Body of pancreas (tissue), 4 donors: Measurements from ENCODE around the gene ABCC10. TPM values are rescaled to one million over a fixed set of nuclear protein-coding genes. Genes with fewer than 3 reads are reported as not detected.

ENCODE experiments used
- ATAC-seq: fragments of 150-250 bp; one replicate; pipeline ENCODE4 v1.9.1; 2016
- DNase-seq, 4 donors: peaks; one replicate each; pipeline ENCODE4 v3.0.0-alpha.2; 2019
- H3K27ac ChIP-seq, 4 donors: fragments of 200-600 bp; sonication (generic); 1 replicate in 3 of 4; 2 replicates in 1 of 4; pipeline versions ENCODE4 v1.5.1 to v1.6.1; 2016 to 2019; ENCODE audit warnings: mild to moderate bottlenecking in 1 of 4, mixed read lengths in 1 of 4, moderate library complexity in 1 of 4
- H3K27me3 ChIP-seq, 2 donors: fragments of 200-600 bp; sonication (generic); one replicate each; pipeline ENCODE4 v1.6.0; 2016; ENCODE audit warnings: mild to moderate bottlenecking in 1 of 2
- H3K36me3 ChIP-seq, 2 donors: fragments of 200-600 bp; sonication (generic); replicated peaks in 1 of 2; 2 replicates each; pipeline ENCODE4 v1.5.1; 2016; ENCODE audit warnings: low read depth in 2 of 2; ENCODE audit not compliant: insufficient read depth in 1 of 2
- H3K4me1 ChIP-seq: fragments of 200-600 bp; sonication (generic); one replicate; pipeline ENCODE4 v1.6.0; 2016
- H3K4me3 ChIP-seq, 2 donors: fragments of 200-600 bp; sonication (generic); 1 replicate in 1 of 2; 2 replicates in 1 of 2; pipeline ENCODE4 v1.5.1; 2016 to 2019
- H3K9me3 ChIP-seq, 3 donors: fragments of 200-600 bp; sonication (generic); 1 replicate in 2 of 3; 2 replicates in 1 of 3; pipeline ENCODE4 v1.5.1; 2016
- CTCF ChIP-seq, 7 experiments: fragments of 450-650 bp in 4 of 7; fragments of 200-600 bp in 3 of 7; sonication (generic) in 3 of 7; IDR thresholded peaks; one replicate each; pipeline ENCODE4 v1.5.1; 2016 to 2019; ENCODE audit warnings: antibody characterized with exemption in 7 of 7
- POLR2A ChIP-seq, 3 donors: fragments of 450-650 bp; IDR thresholded peaks; one replicate each; pipeline ENCODE4 v1.6.1; 2016; ENCODE audit warnings: antibody characterized with exemption in 3 of 3, mild to moderate bottlenecking in 2 of 3
- WGBS, 2 donors: methylation state at CpG; one replicate each; pipeline ENCODE4 v1.1.5; 2017; 5-methylcytosine and 5-hydroxymethylcytosine counted together
- intact Hi-C: fragments of 100-400 bp; cut with DNase I; formaldehyde crosslinking; loops from one replicate; pipeline ENCODE4 v1.15.1; 2023
- total RNA-seq, 2 donors: library from RNA; depleted of rRNA; stranded (reverse); fragments of >200 nt; gene quantifications; one replicate each; pipeline ENCODE4 v1.1.0, GENCODE V29; 2016

The ABCC10 gene
- total RNA-seq, 2 donors from 2014 or later = 17.1 to 44.5 TPM

DNA sequence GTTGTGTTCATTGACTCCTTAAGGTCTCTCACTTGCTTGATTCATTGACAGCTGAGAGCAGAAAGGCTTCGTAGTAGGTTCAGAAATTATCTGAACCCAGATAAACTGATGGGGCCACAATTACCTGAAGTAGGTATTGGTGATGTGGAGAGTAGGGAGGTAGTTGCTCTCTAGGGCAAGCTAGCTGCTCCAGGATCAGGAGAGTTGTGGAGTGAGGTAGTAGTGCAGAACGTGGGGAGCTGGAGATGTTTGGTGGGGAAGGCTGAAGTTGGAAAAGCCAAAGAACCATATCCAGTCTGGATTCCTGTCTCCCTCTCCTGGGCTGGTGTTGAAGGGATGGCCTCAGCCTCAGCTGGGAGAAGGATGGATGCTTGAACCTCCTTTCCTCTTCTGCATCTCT lies 65.9 kb downstream of the ABCC10 start:
- peaks cover 12% of the 10 kb centered on the region for H3K4me1 ChIP-seq
- 70 to 80% methylated on average over 2 of the region's 2 CpGs for WGBS, 2 donors

DNA sequence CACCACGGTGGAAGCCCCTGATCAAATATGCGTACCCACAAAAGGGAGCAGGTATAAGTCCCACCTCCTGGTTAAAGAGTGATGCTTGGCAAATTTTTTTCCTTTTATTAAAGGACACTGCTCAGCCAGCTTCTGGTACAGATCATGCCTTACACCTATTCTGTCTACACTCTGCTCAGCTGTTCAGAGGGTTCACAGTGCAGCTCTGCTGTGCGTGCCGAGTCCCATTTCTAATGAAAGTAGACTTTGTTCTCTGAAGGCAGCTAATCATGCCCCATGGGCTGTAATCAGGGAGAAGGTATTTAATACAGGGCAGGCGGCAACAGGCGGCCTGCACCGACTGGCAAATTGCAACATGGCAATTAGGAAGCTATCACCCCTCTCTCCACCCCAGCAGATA lies 66.5 kb downstream of the ABCC10 start:
- DNase-seq (no peak), ATAC-seq (peak; percentile 36)
- TF ChIP-seq POLR2A (IDR thresholded peaks at IDR 0.05) (no peak), CTCF (IDR thresholded peaks at IDR 0.05) (no peak)
- intact Hi-C loops = no loop called here
- peaks cover 0 to 2% of the 10 kb centered on the region in 2 donors for H3K36me3 ChIP-seq
- no peaks in the 10 kb centered on the region for H3K9me3 ChIP-seq
- no peak overlapping the region for H3K27ac ChIP-seq
- H3K27me3 ChIP-seq = no peaks in the 10 kb centered on the region
- WGBS, 2 donors = 67 to 73% methylated on average over 7 of the region's 7 CpGs
- peaks cover 12% of the 10 kb centered on the region for H3K4me1 ChIP-seq
- H3K4me3 ChIP-seq = no peak overlapping the region

More for the DNA sequence above, 65.9 kb downstream of the ABCC10 start:
- DNase-seq = no peak
- no peak for TF ChIP-seq CTCF (IDR thresholded peaks at IDR 0.05)
- TF ChIP-seq POLR2A (IDR thresholded peaks at IDR 0.05) = no peak
- no peak overlapping the region for H3K27ac ChIP-seq
- no peak for ATAC-seq
- H3K9me3 ChIP-seq = no peaks in the 10 kb centered on the region
- peaks cover 0 to 2% of the 10 kb centered on the region in 2 donors for H3K36me3 ChIP-seq
- intact Hi-C loops = no loop called here
- H3K27me3 ChIP-seq = no peaks in the 10 kb centered on the region
- no peak overlapping the region for H3K4me3 ChIP-seq

- intact Hi-C loops = no loop called here
- 86 to 96% methylated on average over 6 of the region's 6 CpGs for WGBS, 2 donors
Measured at GRCh38 chr6:43494321-43494720, 67.0 kb downstream of the ABCC10 start.

GRCh38 chr6:43494766-43495165 lies 67.4 kb downstream of the ABCC10 start:
- Histone ChIP-seq H3K4me3 (no peak overlapping the region), H3K36me3 (peaks cover 0 to 6% of the 10 kb centered on the region in 2 donors), H3K27me3 (no peaks in the 10 kb centered on the region), H3K27ac (no peak overlapping the region), H3K4me1 (peaks cover 12% of the 10 kb centered on the region), H3K9me3 (no peaks in the 10 kb centered on the region)
- DNase-seq (no peak), ATAC-seq (no peak)
- TF ChIP-seq POLR2A (IDR thresholded peaks at IDR 0.05) = no peak
- no peak for TF ChIP-seq CTCF (IDR thresholded peaks at IDR 0.05)
- intact Hi-C loops = no loop called here
- WGBS, 2 donors = 98 to 100% methylated on average over 1 to 4 of the region's 4 CpGs

More at GRCh38 chr6:43494321-43494720, 67.0 kb downstream of the ABCC10 start:
- ATAC-seq (no peak), DNase-seq (no peak)
- Histone ChIP-seq H3K27ac (no peak overlapping the region), H3K4me3 (no peak overlapping the region), H3K36me3 (peaks cover 0 to 2% of the 10 kb centered on the region in 2 donors), H3K9me3 (no peaks in the 10 kb centered on the region), H3K27me3 (no peaks in the 10 kb centered on the region), H3K4me1 (peaks cover 12% of the 10 kb centered on the region)
- TF ChIP-seq CTCF (IDR thresholded peaks at IDR 0.05) = no peak
- TF ChIP-seq POLR2A (IDR thresholded peaks at IDR 0.05) = no peak

DNA sequence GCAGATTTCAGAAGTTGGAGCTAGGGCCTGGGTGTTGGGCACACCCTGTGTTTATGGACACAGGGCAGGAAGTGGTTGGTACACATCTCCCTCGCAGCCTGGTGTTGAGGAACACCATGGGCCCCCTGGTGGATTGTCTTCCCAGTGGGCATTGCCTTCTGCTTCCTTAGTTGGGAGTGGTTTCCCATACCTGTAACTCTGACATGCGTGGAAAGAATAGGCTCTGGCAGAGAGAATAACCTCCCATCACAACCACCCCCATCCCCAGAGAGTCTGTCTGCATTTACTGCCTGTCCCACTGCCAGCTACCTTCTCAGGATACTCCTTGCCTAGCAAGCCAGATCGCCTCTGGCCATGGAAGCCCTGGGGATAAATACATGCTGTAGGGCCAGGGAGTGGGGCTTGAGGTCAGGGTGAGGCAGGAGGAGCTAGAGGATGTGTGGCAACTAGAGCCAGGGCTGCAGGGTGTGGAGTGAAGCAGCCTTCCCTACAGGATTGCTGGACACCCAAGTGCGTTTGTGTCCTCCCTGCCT lies 68.1 kb downstream of the ABCC10 start:
- WGBS, 2 donors = 79 to 92% methylated on average over 4 of the region's 4 CpGs
- peaks cover 12% of the 10 kb centered on the region for H3K4me1 ChIP-seq
- H3K27ac ChIP-seq = no peak overlapping the region
- H3K9me3 ChIP-seq = no peaks in the 10 kb centered on the region
- TF ChIP-seq CTCF (IDR thresholded peaks at IDR 0.05) (no peak), POLR2A (IDR thresholded peaks at IDR 0.05) (no peak)
- no peak for DNase-seq
- intact Hi-C loops = no loop called here
- H3K4me3 ChIP-seq = no peak overlapping the region
- H3K36me3 ChIP-seq = peaks cover 4 to 12% of the 10 kb centered on the region in 2 donors
- no peak for ATAC-seq
- no peaks in the 10 kb centered on the region for H3K27me3 ChIP-seq
